ENCODE measurements around the gene TEDC2. TPM values are rescaled to one million over a fixed set of nuclear protein-coding genes. Genes with fewer than 3 reads are reported as not detected.

The TEDC2 gene
- total RNA-seq, 1 donor from 2014 or later = 16.0 TPM

GRCh38 chr16:2495041-2495440 is 35.1 kb downstream of the TEDC2 start:
- Mint-ChIP-seq H3K27ac (no peak overlapping the region), H3K27me3 (ENCODE audit: low read depth) (no peaks in the 10 kb centered on the region), H3K4me1 (no peaks in the 10 kb centered on the region), H3K9me3 (no peaks in the 10 kb centered on the region), H3K36me3 (peaks cover 5% of the 10 kb centered on the region), H3K4me3 (no peak overlapping the region)
- DNase-seq (ENCODE audit: low spot score in 2 of 2, unreplicated experiment in 2 of 2) = no peak
- TF ChIP-seq CTCF (IDR thresholded peaks at IDR 0.05; ENCODE audit: unreplicated experiment) = no peak

GRCh38 chr16:2496223-2497115 is 36.6 kb downstream of the TEDC2 start:
- Mint-ChIP-seq H3K4me3 (no peak overlapping the region), H3K27ac (no peak overlapping the region)

GRCh38 chr16:2497116-2497630 is 37.3 kb downstream of the TEDC2 start:
- Mint-ChIP-seq H3K4me1 (peaks cover 5% of the 10 kb centered on the region), H3K27ac (no peak overlapping the region), H3K36me3 (peaks cover 5% of the 10 kb centered on the region), H3K27me3 (ENCODE audit: low read depth) (no peaks in the 10 kb centered on the region), H3K9me3 (no peaks in the 10 kb centered on the region), H3K4me3 (no peak overlapping the region)
- no peak for TF ChIP-seq CTCF (IDR thresholded peaks at IDR 0.05; ENCODE audit: unreplicated experiment)
- no peak for DNase-seq (ENCODE audit: low spot score in 2 of 2, unreplicated experiment in 2 of 2)

More at GRCh38 chr16:2496223-2497115, 36.6 kb downstream of the TEDC2 start:
- Mint-ChIP-seq H3K4me1 (no peaks in the 10 kb centered on the region), H3K9me3 (no peaks in the 10 kb centered on the region), H3K27me3 (ENCODE audit: low read depth) (no peaks in the 10 kb centered on the region), H3K36me3 (peaks cover 5% of the 10 kb centered on the region)
- no peak for DNase-seq (ENCODE audit: low spot score in 2 of 2, unreplicated experiment in 2 of 2)
- no peak for TF ChIP-seq CTCF (IDR thresholded peaks at IDR 0.05; ENCODE audit: unreplicated experiment)

- peaks cover 5% of the 10 kb centered on the region for H3K36me3 Mint-ChIP-seq
- TF ChIP-seq CTCF (IDR thresholded peaks at IDR 0.05; ENCODE audit: unreplicated experiment) = no peak
- H3K4me1 Mint-ChIP-seq = peaks cover 12% of the 10 kb centered on the region
- peak overlapping the region; percentile 69 for H3K27ac Mint-ChIP-seq
- H3K4me3 Mint-ChIP-seq = no peak overlapping the region
- DNase-seq (ENCODE audit: low spot score in 2 of 2, unreplicated experiment in 2 of 2) = no peak
- H3K27me3 Mint-ChIP-seq (ENCODE audit: low read depth) = no peaks in the 10 kb centered on the region
- no peaks in the 10 kb centered on the region for H3K9me3 Mint-ChIP-seq
Measured at GRCh38 chr16:2497695-2498484, 38.0 kb downstream of the TEDC2 start.

- DNase-seq (ENCODE audit: low spot score in 2 of 2, unreplicated experiment in 2 of 2) = no peak
- no peak for TF ChIP-seq CTCF (IDR thresholded peaks at IDR 0.05; ENCODE audit: unreplicated experiment)
- H3K36me3 Mint-ChIP-seq = peaks cover 5% of the 10 kb centered on the region
- H3K27me3 Mint-ChIP-seq (ENCODE audit: low read depth) = no peaks in the 10 kb centered on the region
- H3K4me3 Mint-ChIP-seq = no peak overlapping the region
- H3K9me3 Mint-ChIP-seq = no peaks in the 10 kb centered on the region
- no peak overlapping the region for H3K27ac Mint-ChIP-seq
- peaks cover 13% of the 10 kb centered on the region for H3K4me1 Mint-ChIP-seq
Measured at GRCh38 chr16:2498531-2499253, 38.8 kb downstream of the TEDC2 start.
